Measurements from ENCODE around the gene TM6SF1.
"Not testable (repeated sequence)": the region's sequence is repeated elsewhere in the genome, so short reads cannot be mapped to it uniquely, and the experiment has no call there.

Gene TM6SF1

GRCh38 chr15:83088876-83089275 lies 18.6 kb upstream of the TM6SF1 start:
- DNase-seq (ENCODE audit: extremely low spot score), result no peak
- TF ChIP-seq PKNOX1 (IDR thresholded peaks at IDR 0.05) (no peak), BHLHE40 (IDR thresholded peaks at IDR 0.05; ENCODE audit: borderline replicate concordance) (no peak), FOXA1 (IDR thresholded peaks at IDR 0.05) (no peak), L3MBTL2 (conservative IDR thresholded peaks at IDR 0.05) (no peak), CTBP1 (IDR thresholded peaks at IDR 0.05; ENCODE audit: borderline replicate concordance) (no peak), ZNF384 (IDR thresholded peaks at IDR 0.05) (no peak)
- ChIA-PET CTCF (no interaction called here), POLR2A (interaction anchor here (0.7 kb wide), 1 partner anchor 22 kb away, joined by 4 read pairs; the partner anchor contains the start of gene BTBD1)

GRCh38 chr15:83090465-83090864 lies 17.0 kb upstream of the TM6SF1 start:
- TF ChIP-seq PKNOX1 (IDR thresholded peaks at IDR 0.05) (peak; percentile 47), LEF1 (IDR thresholded peaks at IDR 0.05; ENCODE audit: borderline replicate concordance) (no peak), BHLHE40 (IDR thresholded peaks at IDR 0.05; ENCODE audit: borderline replicate concordance) (no peak), ELF4 (IDR thresholded peaks at IDR 0.05) (no peak), ARNT (IDR thresholded peaks at IDR 0.05) (no peak), TARDBP (IDR thresholded peaks at IDR 0.05) (no peak), HDGF (IDR thresholded peaks at IDR 0.05; ENCODE audit: borderline replicate concordance) (no peak)
- ChIA-PET POLR2A (interaction anchor here (1.3 kb wide), 1 partner anchor 23 kb away, joined by 4 read pairs; the partner anchor contains the start of gene BTBD1), CTCF (no interaction called here)
- no peak for DNase-seq (ENCODE audit: extremely low spot score)

GRCh38 chr15:83091965-83092308 lies 15.5 kb upstream of the TM6SF1 start:
- DNase-seq (ENCODE audit: extremely low spot score); CTCF ChIA-PET; POLR2A ChIA-PET: not testable (repeated sequence)

DNA sequence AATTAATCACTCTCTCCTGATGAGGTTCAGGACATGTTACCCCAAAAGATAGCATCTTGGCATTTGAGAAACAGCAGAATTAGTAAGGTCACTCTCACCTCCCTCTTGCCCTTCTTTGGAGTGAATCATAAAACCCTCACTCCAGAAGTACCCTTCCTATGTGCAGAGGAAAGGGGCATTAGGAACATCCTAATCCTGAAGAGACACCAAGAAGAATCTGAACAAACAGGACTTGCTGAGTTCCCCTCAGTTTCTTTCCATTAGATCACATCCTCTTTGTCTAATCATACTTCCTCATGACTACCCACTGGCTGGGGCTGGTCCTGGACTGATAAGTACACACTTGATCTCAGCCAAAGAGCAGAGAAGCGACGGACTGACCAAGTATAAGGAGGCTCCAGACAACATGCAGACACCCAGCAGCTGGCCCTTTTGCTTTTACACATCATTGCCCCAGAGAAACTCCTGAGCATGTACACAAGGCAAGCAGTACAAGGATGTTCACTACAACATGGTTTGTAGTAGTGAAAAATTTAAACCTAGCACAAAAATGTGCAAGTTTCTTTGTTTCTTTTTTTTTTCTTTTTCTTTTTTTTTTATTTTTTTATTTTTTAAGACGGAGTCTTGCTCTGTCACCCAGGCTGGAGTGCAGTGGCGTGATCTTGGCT lies 15.0 kb upstream of the TM6SF1 start:
- CTCF ChIA-PET, result interaction anchor here (0.6 kb wide), 1 partner anchor 17 kb away, joined by 5 read pairs; no protein-coding TSS in a partner anchor
- DNase-seq (ENCODE audit: extremely low spot score), result no peak
- TF ChIP-seq ARNT (IDR thresholded peaks at IDR 0.05) (no peak), NFRKB (IDR thresholded peaks at IDR 0.05) (no peak), HDGF (IDR thresholded peaks at IDR 0.05; ENCODE audit: borderline replicate concordance) (no peak)
- POLR2A ChIA-PET, result no interaction called here

DNA sequence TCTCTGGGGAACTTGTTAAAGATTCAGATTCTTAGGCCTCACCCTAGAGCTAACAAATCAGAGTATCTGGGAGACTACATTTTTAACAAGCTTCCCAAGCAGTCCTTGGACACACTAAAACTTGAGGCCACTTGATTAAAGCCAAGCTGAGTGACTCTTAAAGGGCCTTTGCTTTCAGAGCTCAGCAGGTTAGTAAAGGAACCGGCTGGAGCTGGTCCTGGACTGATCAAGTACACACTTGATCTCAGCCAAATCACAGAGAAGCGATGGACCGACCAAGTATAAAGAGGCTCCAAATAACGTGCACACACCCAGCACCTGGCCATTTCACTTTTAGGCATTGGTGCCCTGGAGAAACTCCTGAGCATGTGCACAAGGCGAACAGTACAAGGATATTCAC lies 12.9 kb upstream of the TM6SF1 start:
- POLR2A ChIA-PET, result no interaction called here
- CTCF ChIA-PET, result interaction anchor here (1.2 kb wide), 1 partner anchor 12 kb away, joined by 4 read pairs; no protein-coding TSS in a partner anchor
- DNase-seq (ENCODE audit: extremely low spot score), result no peak
- TF ChIP-seq SUZ12 (IDR thresholded peaks at IDR 0.05) (no peak), LEF1 (IDR thresholded peaks at IDR 0.05; ENCODE audit: borderline replicate concordance) (no peak), PKNOX1 (IDR thresholded peaks at IDR 0.05) (no peak), ARNT (IDR thresholded peaks at IDR 0.05) (no peak), HDGF (IDR thresholded peaks at IDR 0.05; ENCODE audit: borderline replicate concordance) (no peak), CTBP1 (IDR thresholded peaks at IDR 0.05; ENCODE audit: borderline replicate concordance) (no peak), ZNF384 (IDR thresholded peaks at IDR 0.05) (no peak), FOXM1 (IDR thresholded peaks at IDR 0.05; ENCODE audit: borderline replicate concordance) (no peak), TARDBP (IDR thresholded peaks at IDR 0.05) (no peak), BHLHE40 (IDR thresholded peaks at IDR 0.05; ENCODE audit: borderline replicate concordance) (no peak)

DNA sequence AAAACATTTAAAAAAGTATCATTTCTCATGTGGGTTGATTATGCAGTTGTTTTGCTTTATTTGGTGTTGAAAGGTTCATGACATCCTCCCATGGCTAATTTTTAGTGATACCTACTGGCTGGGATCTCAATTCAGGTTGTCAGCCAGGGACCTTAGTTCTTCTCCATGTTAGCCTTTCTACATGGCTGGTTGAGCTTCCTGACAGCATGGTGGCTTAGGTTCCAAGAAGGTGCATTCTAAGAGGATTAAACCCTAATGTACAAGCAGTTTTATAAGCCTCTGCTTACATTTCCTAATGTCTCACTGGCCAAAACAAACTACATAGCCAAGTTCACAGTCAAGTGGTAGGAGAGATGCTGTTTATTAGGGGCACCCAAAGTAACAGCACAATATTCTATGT lies 9.4 kb upstream of the TM6SF1 start:
- no peak for DNase-seq (ENCODE audit: extremely low spot score)
- POLR2A ChIA-PET, result no interaction called here
- CTCF ChIA-PET, result no interaction called here
- TF ChIP-seq ARNT (IDR thresholded peaks at IDR 0.05) (no peak), PKNOX1 (IDR thresholded peaks at IDR 0.05) (no peak), ZNF384 (IDR thresholded peaks at IDR 0.05) (no peak), SP1 (IDR thresholded peaks at IDR 0.05) (no peak), BHLHE40 (IDR thresholded peaks at IDR 0.05; ENCODE audit: borderline replicate concordance) (no peak), NFRKB (IDR thresholded peaks at IDR 0.05) (no peak), FOXM1 (IDR thresholded peaks at IDR 0.05; ENCODE audit: borderline replicate concordance) (no peak), SUZ12 (IDR thresholded peaks at IDR 0.05) (no peak), FOXK2 (IDR thresholded peaks at IDR 0.05) (no peak), HDGF (IDR thresholded peaks at IDR 0.05; ENCODE audit: borderline replicate concordance) (no peak), FOXA1 (IDR thresholded peaks at IDR 0.05) (no peak), CTBP1 (IDR thresholded peaks at IDR 0.05; ENCODE audit: borderline replicate concordance) (no peak), TARDBP (IDR thresholded peaks at IDR 0.05) (no peak), L3MBTL2 (conservative IDR thresholded peaks at IDR 0.05) (no peak), LEF1 (IDR thresholded peaks at IDR 0.05; ENCODE audit: borderline replicate concordance) (no peak), ELF4 (IDR thresholded peaks at IDR 0.05) (no peak)

All from HEK293T (cell line).